IMR-90 (cell line): ENCODE data around the gene ZFPM1. TPM values are rescaled to one million over a fixed set of nuclear protein-coding genes. Genes with fewer than 3 reads are reported as not detected.

Source experiments
- ATAC-seq: fragments of 200-7000 bp; cut with Tn5 transposase; 2 replicates; pipeline ENCODE4 v1.9.1; 2020; ENCODE audit warnings: low read depth, mild to moderate bottlenecking, moderate library complexity
- BruUV-seq: library from RNA; stranded (reverse); fragments of 400-500 nt; replicated peaks from 2 replicates; lab custom pipeline; 2021; lab: Mats Ljungman, UMichigan
- CTCF ChIA-PET: fragments of 300-600 bp; formaldehyde crosslinking; extraction: SDS; loops from one replicate; lab custom pipeline; 2021; ENCODE audit warnings: antibody characterized with exemption; lab: Yijun Ruan, JAX
- POLR2A ChIA-PET: fragments of 300-600 bp; sonication (Branson Sonifier 250); formaldehyde crosslinking; loops from one replicate; lab custom pipeline; 2022; ENCODE audit warnings: antibody characterized with exemption; ENCODE audit not compliant: unreplicated experiment; lab: Charles Lee
- DNase-seq: peaks from one replicate; pipeline ENCODE4 v3.0.0; 2013
- H2AFZ ChIP-seq: replicated peaks from 2 replicates; pipeline ENCODE3; 2013; ENCODE audit warnings: low read length, mild to moderate bottlenecking; ENCODE audit not compliant: poor library complexity
- H2AK5ac ChIP-seq: 2 replicates; pipeline ENCODE4 v1.6.1; 2013; ENCODE audit warnings: low read depth, low read length, inconsistent platforms
- H2AK9ac ChIP-seq: replicated peaks from 2 replicates; pipeline ENCODE3; 2013; ENCODE audit warnings: mild to moderate bottlenecking, low read depth, low read length, moderate library complexity; ENCODE audit not compliant: poor library complexity
- H2BK120ac ChIP-seq: 2 replicates; pipeline ENCODE4 v1.6.1; 2013; ENCODE audit warnings: low read depth, low read length, inconsistent platforms
- H2BK15ac ChIP-seq: 3 replicates; pipeline ENCODE4 v1.6.1; 2013; ENCODE audit warnings: low read depth, low read length, inconsistent platforms
- H2BK20ac ChIP-seq: 2 replicates; pipeline ENCODE4 v1.6.1; 2013; ENCODE audit warnings: low read depth, mild to moderate bottlenecking, inconsistent platforms, low read length, moderate library complexity
- H2BK5ac ChIP-seq: 2 replicates; pipeline ENCODE4 v1.6.1; 2013; ENCODE audit warnings: mild to moderate bottlenecking, low read depth, low read length, inconsistent platforms; ENCODE audit not compliant: poor library complexity, severe bottlenecking
- H3K14ac ChIP-seq: replicated peaks from 2 replicates; pipeline ENCODE4 v1.6.1; 2013; ENCODE audit warnings: low read depth, low read length, inconsistent platforms
- H3K18ac ChIP-seq: 2 replicates; pipeline ENCODE4 v1.6.1; 2013; ENCODE audit warnings: low read depth, low read length, control low read depth
- H3K23ac ChIP-seq: 2 replicates; pipeline ENCODE4 v1.6.1; 2013; ENCODE audit warnings: low read depth, low read length, inconsistent platforms
- H3K27ac ChIP-seq: 2 replicates; pipeline ENCODE4 v1.5.1; 2013; ENCODE audit warnings: mild to moderate bottlenecking, control low read depth, low read length; ENCODE audit not compliant: insufficient read depth
- H3K27me3 ChIP-seq: 2 replicates; pipeline ENCODE4 v1.6.1; 2013; ENCODE audit warnings: low read length; ENCODE audit not compliant: control insufficient read depth, insufficient read depth
- H3K36me3 ChIP-seq: 2 replicates; pipeline ENCODE4 v1.6.1; 2013; ENCODE audit warnings: low read length, mixed read lengths; ENCODE audit not compliant: control insufficient read depth, insufficient read depth
- H3K4ac ChIP-seq: 2 replicates; pipeline ENCODE4 v1.6.1; 2013; ENCODE audit warnings: low read depth, low read length, inconsistent platforms
- H3K4me1 ChIP-seq: 2 replicates; pipeline ENCODE4 v1.6.1; 2013; ENCODE audit warnings: low read length, mixed read lengths; ENCODE audit not compliant: control insufficient read depth, insufficient read depth
- H3K4me2 ChIP-seq: 2 replicates; pipeline ENCODE4 v1.6.1; 2013; ENCODE audit warnings: low read depth, mild to moderate bottlenecking, control low read depth, low read length, moderate library complexity
- H3K4me3 ChIP-seq: 2 replicates; pipeline ENCODE4 v1.5.1; 2013; ENCODE audit warnings: low read depth, mild to moderate bottlenecking, control low read depth, low read length, moderate library complexity; ENCODE audit not compliant: insufficient read depth
- H3K56ac ChIP-seq: 2 replicates; pipeline ENCODE4 v1.6.1; 2013; ENCODE audit warnings: low read length, inconsistent platforms; ENCODE audit not compliant: insufficient read depth; ENCODE audit errors: extremely low read depth
- H3K79me1 ChIP-seq, 2 experiments: 2 replicates each; pipeline ENCODE4 v1.6.1; 2013; ENCODE audit warnings: low read length in 2 of 2, inconsistent platforms in 1 of 2, low read depth in 1 of 2
- H3K9ac ChIP-seq: 2 replicates; pipeline ENCODE4 v1.6.1; 2013; ENCODE audit warnings: low read depth, low read length, control low read depth
- H3K9me1 ChIP-seq: 2 replicates; pipeline ENCODE4 v1.6.1; 2013; ENCODE audit warnings: low read length, inconsistent platforms; ENCODE audit not compliant: insufficient read depth
- H3K9me3 ChIP-seq: 2 replicates; pipeline ENCODE4 v1.6.1; 2013; ENCODE audit warnings: low read length; ENCODE audit not compliant: control insufficient read depth, insufficient read depth
- H4K20me1 ChIP-seq: 2 replicates; pipeline ENCODE4 v1.6.1; 2013; ENCODE audit warnings: low read length, inconsistent platforms; ENCODE audit not compliant: insufficient read depth
- H4K5ac ChIP-seq: 2 replicates; pipeline ENCODE4 v1.6.1; 2013; ENCODE audit warnings: mild to moderate bottlenecking, low read depth, low read length, control low read depth
- H4K8ac ChIP-seq, 2 experiments: 2 replicates each; pipeline ENCODE4 v1.6.1; 2013; ENCODE audit warnings: low read depth in 2 of 2, low read length in 2 of 2, control low read depth in 1 of 2, inconsistent platforms in 1 of 2
- H4K91ac ChIP-seq: 2 replicates; pipeline ENCODE4 v1.6.1; 2013; ENCODE audit warnings: low read depth, low read length, inconsistent platforms; ENCODE audit not compliant: insufficient read depth
- MAZ ChIP-seq: IDR thresholded peaks from 2 replicates; pipeline ENCODE4 v1.6.1; 2012; ENCODE audit warnings: low read depth, mild to moderate bottlenecking, low read length, improper control_type of control experiment, moderate library complexity, borderline replicate concordance
- POLR2A ChIP-seq: IDR thresholded peaks from 2 replicates; pipeline ENCODE4 v1.6.1; 2012; ENCODE audit warnings: mild to moderate bottlenecking, low read depth, low read length
- RCOR1 ChIP-seq: IDR thresholded peaks from 2 replicates; pipeline ENCODE4 v1.6.1; 2012; ENCODE audit warnings: mild to moderate bottlenecking, low read length, improper control_type of control experiment; ENCODE audit not compliant: insufficient replicate concordance
- WGBS, 2 experiments: methylation state at CpG; one replicate each; pipeline versions ENCODE4 v1.1.5 to v1.1.7; 2013; ENCODE audit warnings: missing lambda C conversion rate in 2 of 2; ENCODE audit not compliant: insufficient read length in 1 of 2; ENCODE audit errors: extremely low coverage in 2 of 2; 5-methylcytosine and 5-hydroxymethylcytosine counted together
- dilution Hi-C: fragments of 300-500 bp; cut with HindIII; formaldehyde crosslinking; loops from one replicate; pipeline ENCODE4 v1.14.3; 2018; ENCODE audit warnings: low sequenced_read_pairs; ENCODE audit not compliant: unreplicated experiment
- in situ Hi-C: fragments of 300-500 bp; cut with MboI; formaldehyde crosslinking; loops from 3 replicates; pipeline ENCODE4 v1.14.3; 2019; ENCODE audit warnings: low sequenced_read_pairs, inconsistent platforms, mixed read lengths
- intact Hi-C: fragments of 100-400 bp; cut with micrococcal nuclease; formaldehyde crosslinking; loops from 2 replicates; pipeline ENCODE4 v1.10.0; 2022
- polyA plus RNA-seq, 3 experiments: library from polyadenylated mRNA; depleted of rRNA; stranded (reverse); fragments of >200 nt; gene quantifications; 2 replicates each; pipeline ENCODE4 v1.2.3, GENCODE V29; 2012; ENCODE audit warnings: low replicate concordance in 1 of 3
- total RNA-seq: library from RNA; depleted of rRNA; stranded (reverse); fragments of >200 nt; gene quantifications from 2 replicates; pipeline ENCODE4 v1.2.3, GENCODE V29; 2012
- TF ChIP-seq, protein P1 (sequence below): conservative IDR thresholded peaks from 2 replicates; pipeline ENCODE4 v1.5.1; 2012; ENCODE audit warnings: mild to moderate bottlenecking, low read depth, low read length, improper control_type of control experiment

ZFPM1 gene
- total and polyA plus RNA-seq, 2 of the 4 experiments (the other 2 are of a cell fraction) = 0.36 to 1.1 TPM

- POLR2A ChIA-PET = no interaction called here
Measured at GRCh38 chr16:88494335-88495154, 41.5 kb downstream of the ZFPM1 start.

More at GRCh38 chr16:88494335-88495154, 41.5 kb downstream of the ZFPM1 start:
- no peaks in the 10 kb centered on the region for H3K79me1 ChIP-seq
- H3K9me1 ChIP-seq = no peaks in the 10 kb centered on the region
- no peak overlapping the region for H3K4me3 ChIP-seq
- no peak overlapping the region for H4K8ac ChIP-seq
- TF ChIP-seq RCOR1 (no peak), MAZ (no peak), POLR2A (no peak)
- TF ChIP-seq, protein P1, sequence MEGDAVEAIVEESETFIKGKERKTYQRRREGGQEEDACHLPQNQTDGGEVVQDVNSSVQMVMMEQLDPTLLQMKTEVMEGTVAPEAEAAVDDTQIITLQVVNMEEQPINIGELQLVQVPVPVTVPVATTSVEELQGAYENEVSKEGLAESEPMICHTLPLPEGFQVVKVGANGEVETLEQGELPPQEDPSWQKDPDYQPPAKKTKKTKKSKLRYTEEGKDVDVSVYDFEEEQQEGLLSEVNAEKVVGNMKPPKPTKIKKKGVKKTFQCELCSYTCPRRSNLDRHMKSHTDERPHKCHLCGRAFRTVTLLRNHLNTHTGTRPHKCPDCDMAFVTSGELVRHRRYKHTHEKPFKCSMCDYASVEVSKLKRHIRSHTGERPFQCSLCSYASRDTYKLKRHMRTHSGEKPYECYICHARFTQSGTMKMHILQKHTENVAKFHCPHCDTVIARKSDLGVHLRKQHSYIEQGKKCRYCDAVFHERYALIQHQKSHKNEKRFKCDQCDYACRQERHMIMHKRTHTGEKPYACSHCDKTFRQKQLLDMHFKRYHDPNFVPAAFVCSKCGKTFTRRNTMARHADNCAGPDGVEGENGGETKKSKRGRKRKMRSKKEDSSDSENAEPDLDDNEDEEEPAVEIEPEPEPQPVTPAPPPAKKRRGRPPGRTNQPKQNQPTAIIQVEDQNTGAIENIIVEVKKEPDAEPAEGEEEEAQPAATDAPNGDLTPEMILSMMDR = no peak
- no peak overlapping the region for H3K56ac ChIP-seq
- intact Hi-C loops (no loop called here), dilution Hi-C loops (no loop called here), in situ Hi-C loops (no loop called here)
- no peak overlapping the region for H3K4me2 ChIP-seq
- H3K9me3 ChIP-seq = no peaks in the 10 kb centered on the region
- no peak for DNase-seq
- H3K4ac ChIP-seq = no peak overlapping the region
- H4K91ac ChIP-seq = no peak overlapping the region
- H2BK5ac ChIP-seq = no peak overlapping the region
- no peak overlapping the region for H2AK9ac ChIP-seq
- no peak overlapping the region for H2BK20ac ChIP-seq
- no peaks in the 10 kb centered on the region for H3K4me1 ChIP-seq
- H3K14ac ChIP-seq = no peak overlapping the region
- H4K20me1 ChIP-seq = no peaks in the 10 kb centered on the region; the same call in 1 of the 2 replicates
- no peak overlapping the region for H2AK5ac ChIP-seq
- no peak overlapping the region for H3K9ac ChIP-seq
- BruUV-seq = no TSS peak
- WGBS, 2 experiments = 80% methylated on average over 18 of the region's 43 CpGs; no CpG with 5 or more reads in 1 of the 2 experiments
- no peak overlapping the region for H2AFZ ChIP-seq
- no peak overlapping the region for H4K5ac ChIP-seq
- no peak overlapping the region for H3K27ac ChIP-seq
- CTCF ChIA-PET = no interaction called here
- H3K18ac ChIP-seq = no peak overlapping the region
- H2BK120ac ChIP-seq = no peak overlapping the region
- ATAC-seq = no peak
- no peak overlapping the region for H3K23ac ChIP-seq
- no peaks in the 10 kb centered on the region for H3K27me3 ChIP-seq
- no peak overlapping the region for H2BK15ac ChIP-seq
- peaks cover 4% of the 10 kb centered on the region; the same call in 1 of the 2 replicates for H3K36me3 ChIP-seq
